22Rv1 (cell line): ENCODE data around the gene ASH1L.

ENCODE experiments used
- CTCF ChIP-seq: fragments of 450-650 bp; IDR thresholded peaks from 2 replicates; pipeline ENCODE4 v1.5.1; 2017; ENCODE audit warnings: mild to moderate bottlenecking
- ZFX ChIP-seq: fragments of 450-650 bp; IDR thresholded peaks from 2 replicates; pipeline ENCODE4 v1.6.1; 2017; ENCODE audit warnings: antibody characterized with exemption, borderline replicate concordance

- TF ChIP-seq CTCF: no peak
- no peak for TF ChIP-seq ZFX
Measured at GRCh38 chr1:155318082-155318481, 244.5 kb downstream of the ASH1L start.
